NCI-H748 treated with DMSO at 0.1 percent for 48 hours (cell line): ENCODE data around the gene ZSWIM6.
A peak's percentile ranks its signal among the peaks of the same experiment; 100 is the strongest.

ENCODE experiments used
- DNase-seq: peaks from one replicate; lab custom pipeline; 2025; lab: John Stamatoyannopoulos, UW

ZSWIM6 gene

DNA sequence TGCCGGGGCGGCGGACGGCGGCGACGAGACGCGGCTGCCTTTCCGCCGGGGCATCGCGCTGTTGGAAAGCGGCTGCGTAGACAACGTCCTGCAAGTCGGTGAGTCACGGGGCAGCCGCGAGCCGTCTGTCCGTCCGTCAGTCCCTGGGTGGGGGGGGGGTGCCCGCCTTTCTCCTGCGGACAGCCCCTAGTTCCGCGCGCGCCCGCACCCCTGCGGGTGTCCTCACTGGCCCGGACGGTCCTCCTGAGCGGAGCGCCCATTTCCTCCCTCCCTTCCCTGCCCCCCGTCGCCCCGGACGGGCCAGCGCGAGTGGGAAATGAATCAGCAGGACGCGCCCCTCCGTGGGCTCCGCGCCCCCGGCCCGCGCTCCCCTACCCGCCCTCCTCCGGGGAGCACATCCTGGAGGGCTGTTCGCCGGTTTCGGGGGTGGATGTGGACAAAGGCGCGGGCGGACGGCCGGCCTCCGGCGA, 828 bp downstream of the ZSWIM6 start:
- DNase-seq, result no peak

DNA sequence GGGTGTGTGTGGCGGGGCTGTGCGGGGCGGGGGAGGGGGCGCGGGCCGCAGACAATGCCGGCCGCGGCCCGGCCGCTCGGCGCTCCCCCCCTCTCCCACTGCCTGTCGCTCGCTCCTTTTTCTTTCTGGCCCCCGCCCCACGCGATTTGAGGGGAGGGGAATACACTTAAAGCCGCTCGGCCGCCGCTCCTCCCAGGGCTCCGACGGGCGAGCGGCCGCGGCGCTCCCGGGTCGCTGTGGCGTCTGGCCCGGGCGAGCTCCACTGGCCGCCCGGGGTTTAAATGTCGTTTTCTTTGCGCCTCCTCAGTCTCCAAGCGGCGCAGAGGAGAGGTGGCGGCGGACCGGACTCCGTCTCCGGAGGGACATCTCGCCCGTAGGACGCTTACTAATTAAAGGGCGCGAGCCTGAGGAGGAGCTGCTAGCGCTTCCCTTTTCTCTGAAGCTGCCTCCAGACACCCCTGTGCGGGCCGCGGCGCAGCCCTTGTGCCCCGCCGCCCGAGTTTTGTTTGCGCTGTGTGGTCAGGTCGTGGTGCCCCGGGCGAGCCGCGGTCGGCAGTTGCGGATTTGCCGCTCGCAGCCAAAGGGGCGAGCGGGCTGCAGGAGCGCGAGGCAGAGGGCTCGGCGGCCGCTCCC, 1.4 kb downstream of the ZSWIM6 start:
- peak; percentile 9 for DNase-seq

- no peak for DNase-seq
These were observed 2.2 kb downstream of the ZSWIM6 start for GRCh38 chr5:61333954-61334867.

GRCh38 chr5:61334868-61335615, 3.0 kb downstream of the ZSWIM6 start:
- no peak for DNase-seq

DNA sequence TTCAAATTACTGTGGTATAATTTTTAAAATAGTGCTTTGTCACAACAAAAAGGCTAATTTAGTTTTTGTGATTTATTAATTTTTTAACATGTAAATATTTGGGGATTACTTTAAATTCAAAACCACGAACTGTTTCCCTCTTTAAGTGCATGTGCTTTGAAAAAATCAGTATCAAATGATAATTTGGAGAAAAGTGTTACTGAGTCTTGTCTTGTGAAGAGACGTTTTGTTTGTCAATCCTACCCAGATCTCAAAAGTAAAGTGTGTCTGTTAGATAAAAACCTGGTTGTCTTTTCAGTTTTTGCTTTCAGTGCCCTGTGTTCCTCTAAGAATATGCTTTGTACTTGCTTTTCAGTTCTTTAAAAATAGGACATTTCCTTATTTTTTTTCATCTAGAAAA, 7.7 kb downstream of the ZSWIM6 start:
- no peak for DNase-seq

GRCh38 chr5:61340775-61341361, 8.8 kb downstream of the ZSWIM6 start:
- DNase-seq, result no peak

DNA sequence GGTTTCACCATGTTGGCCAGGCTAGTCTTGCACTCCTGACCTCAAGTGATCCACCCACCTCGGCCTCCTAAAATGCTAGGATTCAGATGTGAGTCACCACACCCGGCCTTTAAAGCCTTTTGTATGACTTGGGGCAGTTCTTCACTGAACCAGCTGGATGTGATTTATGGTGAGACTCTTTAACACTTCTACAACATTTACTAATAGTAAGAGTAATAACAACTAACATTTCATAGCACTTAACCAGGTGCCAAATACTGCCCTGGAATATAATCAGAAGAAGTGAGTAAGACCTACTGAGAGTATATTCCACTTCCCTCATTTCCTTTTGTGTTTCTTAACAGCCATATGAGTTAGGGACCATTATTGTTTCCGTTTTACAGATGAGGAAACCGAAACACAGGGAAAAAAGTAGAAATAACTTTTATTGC, 10.0 kb downstream of the ZSWIM6 start:
- no peak for DNase-seq

GRCh38 chr5:61344187-61344944, 12.3 kb downstream of the ZSWIM6 start:
- no peak for DNase-seq

DNA sequence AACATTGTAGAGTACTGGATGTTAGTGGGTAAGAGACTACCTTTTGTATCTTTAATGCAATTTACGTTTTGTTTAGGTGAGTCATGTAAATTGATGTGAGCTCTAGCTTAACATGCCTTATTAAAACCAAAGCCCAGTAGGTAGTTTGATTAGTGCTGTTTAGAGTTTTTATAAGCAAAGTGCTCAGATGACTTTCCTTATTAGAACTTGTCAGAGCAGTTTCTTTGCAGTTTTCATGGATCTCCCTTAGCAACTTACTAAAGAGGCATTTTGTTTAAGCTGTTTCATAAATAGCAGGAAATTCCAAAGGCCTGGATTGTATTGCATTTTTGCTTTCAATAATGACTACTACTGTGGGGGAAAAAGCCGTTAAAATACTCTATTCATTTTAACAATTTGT, 14.5 kb downstream of the ZSWIM6 start:
- no peak for DNase-seq

- DNase-seq, result no peak
These were observed 15.0 kb downstream of the ZSWIM6 start for GRCh38 chr5:61347080-61347479.

- no peak for DNase-seq
These were observed 16.4 kb downstream of the ZSWIM6 start for GRCh38 chr5:61348447-61348846.

DNA sequence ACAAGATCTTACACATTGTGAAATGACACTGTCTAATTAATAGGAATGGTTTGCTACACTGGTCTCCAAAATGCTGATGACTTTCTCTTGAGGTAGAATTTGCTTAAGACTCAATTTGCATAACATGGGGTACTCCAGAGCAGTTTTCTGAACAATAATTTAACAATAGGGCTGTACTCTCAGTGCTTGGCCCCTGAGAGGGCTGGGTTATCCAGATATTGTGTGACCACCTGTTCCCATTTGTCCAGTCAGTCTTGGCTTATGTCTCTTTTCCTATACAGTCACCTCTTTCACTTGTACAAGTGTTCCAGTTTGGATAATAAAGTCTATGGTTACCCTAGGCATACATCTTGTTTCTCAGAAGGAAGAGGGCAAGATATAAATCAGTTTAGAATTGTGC, 17.9 kb downstream of the ZSWIM6 start:
- no peak for DNase-seq

DNA sequence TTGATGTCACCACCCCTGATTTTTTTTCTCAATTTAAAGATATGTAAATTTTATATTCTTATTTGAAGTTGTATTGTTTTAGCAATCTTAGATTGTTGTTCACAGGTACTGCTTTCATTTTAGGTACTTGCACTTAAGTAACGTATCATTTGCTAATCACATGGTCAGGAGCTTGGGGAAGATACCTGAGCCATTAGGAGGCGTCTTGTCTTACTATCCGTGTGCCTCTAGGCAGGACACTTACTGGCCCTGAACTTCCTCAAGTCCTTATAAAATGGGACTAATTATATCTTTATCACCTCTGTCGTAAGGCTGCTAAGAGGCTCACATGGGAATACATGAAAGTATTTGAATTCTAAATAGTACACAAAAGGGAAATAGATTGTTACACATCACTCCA, 18.5 kb downstream of the ZSWIM6 start:
- no peak for DNase-seq

GRCh38 chr5:61351733-61352132, 19.7 kb downstream of the ZSWIM6 start:
- DNase-seq, result no peak

DNA sequence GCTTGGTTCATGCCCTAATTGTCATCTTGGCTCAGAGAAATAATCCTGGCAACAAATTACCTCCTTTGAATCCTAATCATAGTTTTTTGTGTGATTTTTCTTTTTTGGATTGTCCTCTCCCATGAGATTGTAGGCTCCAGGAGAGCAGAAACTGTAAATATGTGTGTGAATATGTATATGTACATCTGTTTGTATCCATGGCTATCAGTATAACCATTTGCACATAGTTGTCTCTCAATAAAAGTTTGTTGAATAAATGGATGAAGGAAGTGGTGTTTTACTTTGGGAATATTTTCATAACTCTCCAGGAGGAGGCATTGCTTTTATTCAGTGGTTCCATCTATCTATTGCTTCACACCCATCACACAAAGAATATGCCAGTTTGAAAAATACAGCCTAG, 20.1 kb downstream of the ZSWIM6 start:
- no peak for DNase-seq

DNA sequence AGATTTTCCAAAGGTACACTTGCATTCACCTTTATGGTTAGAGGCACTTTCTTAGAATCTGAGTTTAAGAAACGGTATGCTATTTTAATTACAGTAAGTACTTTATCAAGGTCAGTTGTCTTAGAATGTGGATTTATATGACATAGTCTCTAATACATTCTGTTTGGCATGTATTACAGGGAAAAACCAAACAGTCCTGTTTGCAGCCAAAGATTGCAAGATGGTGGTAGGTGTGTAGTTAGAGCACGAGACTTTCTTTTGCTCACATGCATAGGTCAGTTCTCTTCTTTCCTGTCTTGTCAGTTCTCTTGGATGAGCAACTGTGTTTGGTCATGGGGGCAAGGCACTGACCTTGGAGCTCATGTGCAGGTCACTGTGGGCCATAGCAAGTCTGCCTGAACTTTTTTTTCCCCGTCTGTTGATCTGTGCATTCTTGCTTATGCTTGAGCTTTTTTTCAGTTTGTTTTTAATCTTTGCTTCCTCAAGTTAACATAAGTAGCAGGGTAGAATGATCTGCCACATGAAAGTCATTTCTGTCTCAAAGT, 20.6 kb downstream of the ZSWIM6 start:
- DNase-seq, result no peak

DNA sequence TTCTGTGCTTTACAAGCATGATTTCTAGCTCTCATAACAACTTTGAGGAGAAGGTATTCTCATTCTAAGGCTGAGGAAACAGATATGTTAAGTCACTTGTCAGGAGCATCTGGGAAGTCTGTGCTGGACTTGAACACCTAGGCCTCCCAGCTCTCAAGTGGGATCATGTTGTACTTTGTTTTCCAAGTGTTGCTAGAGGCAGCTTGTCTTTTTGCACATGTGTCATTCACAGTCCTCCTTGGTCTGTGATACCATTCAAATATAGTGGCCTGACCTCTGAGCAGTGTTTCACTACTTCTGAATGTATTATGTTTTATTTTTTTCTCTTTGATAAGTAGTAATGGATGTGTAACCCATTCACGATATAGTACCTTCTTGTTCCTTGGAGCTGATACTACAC, 21.2 kb downstream of the ZSWIM6 start:
- DNase-seq, result no peak

DNA sequence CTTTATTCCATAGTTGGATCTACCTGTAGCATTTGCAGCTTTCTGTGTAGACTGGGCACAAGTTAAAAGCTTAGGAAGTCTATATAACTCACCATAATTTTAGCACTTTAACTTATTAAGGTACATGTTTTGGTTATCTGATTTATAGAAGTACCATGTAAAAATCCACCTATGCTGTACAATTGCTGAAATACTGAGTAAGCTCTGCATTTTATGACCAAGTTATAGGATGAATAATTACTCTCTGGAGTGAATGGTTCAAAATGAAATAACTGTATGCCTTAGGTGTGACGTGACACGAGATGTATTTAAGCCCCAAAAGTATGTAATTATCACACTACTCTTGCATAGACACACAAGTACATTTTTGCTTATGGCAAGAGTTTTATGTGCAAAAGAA, 22.1 kb downstream of the ZSWIM6 start:
- no peak for DNase-seq

DNA sequence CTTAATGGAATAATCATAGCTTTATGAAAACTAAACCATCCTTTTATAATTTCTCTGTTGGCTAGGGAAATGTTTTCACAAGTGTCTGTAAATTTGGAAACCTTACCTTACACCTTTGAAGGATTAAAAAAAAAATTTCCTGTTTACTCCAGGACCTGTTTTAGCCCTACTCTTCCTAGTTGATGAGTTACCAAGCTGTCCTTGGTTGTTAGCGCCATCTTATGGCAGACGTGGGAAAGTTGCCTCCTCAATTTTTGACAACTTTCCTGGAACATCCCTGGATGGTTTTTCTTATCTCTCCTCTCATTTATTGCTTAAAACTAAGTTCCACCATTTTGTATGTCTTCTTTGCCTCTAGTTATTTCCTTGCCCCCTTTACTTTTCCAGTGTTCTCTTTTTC, 25.7 kb downstream of the ZSWIM6 start:
- DNase-seq, result no peak

GRCh38 chr5:61362796-61363368, 30.8 kb downstream of the ZSWIM6 start:
- no peak for DNase-seq
